Transverse colon (tissue), 4 donors: ENCODE results near the gene LENG1.

Experiments
- CTCF ChIP-seq, 5 experiments: fragments of 200-600 bp in 3 of 5; fragments of 450-650 bp in 2 of 5; sonication (generic) in 3 of 5; IDR thresholded peaks; 1 replicate in 2 of 5; 2 replicates in 3 of 5; pipeline ENCODE4 v1.5.1; 2016 to 2017; ENCODE audit warnings: antibody characterized with exemption in 5 of 5, inconsistent platforms in 3 of 5, mild to moderate bottlenecking in 2 of 5, moderate library complexity in 1 of 5
- EP300 ChIP-seq: sonication (generic); formaldehyde crosslinking; IDR thresholded peaks from one replicate; pipeline ENCODE4 v1.6.1; 2017; ENCODE audit warnings: antibody characterized with exemption, low read depth
- POLR2A ChIP-seq: fragments of 450-650 bp; IDR thresholded peaks from one replicate; pipeline ENCODE4 v1.6.1; 2016; ENCODE audit warnings: antibody characterized with exemption, mild to moderate bottlenecking, moderate library complexity
- POLR2AphosphoS5 ChIP-seq, 3 donors: sonication (generic); formaldehyde crosslinking; IDR thresholded peaks; one replicate each; pipeline ENCODE4 v1.6.1; 2016; ENCODE audit warnings: antibody characterized with exemption in 3 of 3

GRCh38 chr19:54106716-54107115 is 52.8 kb downstream of the LENG1 start:
- TF ChIP-seq POLR2A (no peak), POLR2AphosphoS5 (IDR thresholded peaks at IDR 0.05) (no peak), EP300 (no peak), CTCF (IDR thresholded peaks at IDR 0.05) (no peak)
